WI38 (cell line): ENCODE data around the gene MYO9B.
"Not testable (repeated sequence)": the region's sequence is repeated elsewhere in the genome, so short reads cannot be mapped to it uniquely, and the experiment has no call there.

Source experiments
- H3K4me3 ChIP-seq: 2 replicates; pipeline ENCODE4 v1.5.1; 2011; ENCODE audit warnings: low read depth, mild to moderate bottlenecking, control low read depth, low read length
- CTCF ChIP-seq: IDR thresholded peaks from 2 replicates; pipeline ENCODE4 v1.5.1; 2012; ENCODE audit warnings: low read depth, mild to moderate bottlenecking, control low read depth, low read length

MYO9B gene

GRCh38 chr19:17137417-17137816 lies 61.8 kb downstream of the MYO9B start:
- TF ChIP-seq CTCF, result no peak

GRCh38 chr19:17138052-17138846 lies 62.7 kb downstream of the MYO9B start:
- H3K4me3 ChIP-seq, result not testable (repeated sequence)

More at GRCh38 chr19:17137417-17137816, 61.8 kb downstream of the MYO9B start:
- H3K4me3 ChIP-seq, result no peak overlapping the region

- H3K4me3 ChIP-seq, result no peak overlapping the region
- no peak for TF ChIP-seq CTCF
These were observed 63.5 kb downstream of the MYO9B start for GRCh38 chr19:17138937-17139598.

- not testable (repeated sequence) for H3K4me3 ChIP-seq
These were observed 69.2 kb downstream of the MYO9B start for GRCh38 chr19:17144771-17145170.

- no peak overlapping the region for H3K4me3 ChIP-seq
- no peak for TF ChIP-seq CTCF
These were observed 70.2 kb downstream of the MYO9B start for GRCh38 chr19:17145546-17146497.

DNA sequence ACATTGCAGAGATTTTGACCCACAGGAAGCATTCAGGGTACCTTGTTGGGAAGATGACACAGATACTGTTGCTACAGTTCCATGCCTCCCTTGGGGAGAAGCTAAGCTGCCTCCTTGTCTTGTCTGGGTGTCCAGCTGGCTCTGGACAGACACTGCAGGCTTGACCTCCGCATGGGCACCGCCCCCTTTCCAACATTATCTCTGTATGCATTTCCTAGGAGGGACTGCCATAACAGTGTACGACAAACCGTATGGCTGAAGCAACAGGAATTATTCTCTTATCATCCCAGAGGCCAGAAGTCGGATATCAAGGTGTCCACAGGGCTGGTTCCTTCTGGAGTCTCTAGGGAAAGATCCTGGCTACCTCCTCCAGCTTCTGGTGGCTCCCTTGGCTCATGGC lies 72.6 kb downstream of the MYO9B start:
- TF ChIP-seq CTCF, result no peak
- no peak overlapping the region for H3K4me3 ChIP-seq

DNA sequence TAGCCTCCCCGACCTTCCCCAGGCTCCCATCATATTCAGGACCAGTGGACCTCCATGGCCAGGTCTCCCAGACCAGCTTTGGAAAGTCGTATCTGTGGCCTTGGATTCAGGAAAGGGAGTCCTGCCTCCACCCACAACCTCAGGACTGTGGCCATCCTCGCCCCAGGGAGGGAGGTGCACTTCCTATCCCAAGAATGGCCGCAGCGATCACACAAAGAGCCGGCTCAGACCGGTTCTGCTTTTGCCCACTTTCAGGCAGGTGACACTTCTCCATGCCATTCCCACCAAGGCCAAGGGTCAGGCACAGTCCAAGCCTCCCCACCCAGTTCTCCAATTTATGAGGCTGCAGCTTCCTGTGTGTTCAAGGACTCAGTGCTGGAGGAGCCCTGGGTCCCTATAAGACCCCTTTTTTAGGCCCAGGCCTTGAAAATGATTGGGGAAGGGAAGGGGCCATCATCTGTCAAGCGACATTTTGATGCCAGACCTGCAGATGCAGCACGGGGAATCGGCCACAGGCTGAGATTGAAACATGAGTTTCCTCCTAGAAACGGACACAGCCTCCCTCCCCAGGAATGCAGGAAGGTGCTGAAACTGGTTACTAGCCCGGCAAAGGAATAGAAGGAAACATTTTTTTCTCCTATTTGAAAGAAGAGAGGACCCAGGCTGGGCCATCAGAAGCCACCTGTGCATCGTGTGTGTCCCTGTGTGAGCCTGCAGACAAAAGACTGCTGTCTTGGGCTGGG lies 74.0 kb downstream of the MYO9B start:
- H3K4me3 ChIP-seq, result no peak overlapping the region
- no peak for TF ChIP-seq CTCF
